HG02973 (cell line): Measurements from ENCODE around the gene VWA5B1.
"Not testable (repeated sequence)": the region's sequence is repeated elsewhere in the genome, so short reads cannot be mapped to it uniquely, and the experiment has no call there.

Experiments
- ATAC-seq: cut with Tn5 transposase; IDR thresholded peaks from one replicate; pipeline ENCODE4 v1.9.1; 2021; ENCODE audit warnings: moderate library complexity; ENCODE audit not compliant: unreplicated experiment

Gene VWA5B1

GRCh38 chr1:20280341-20280740 lies 10.3 kb upstream of the VWA5B1 start:
- no peak for ATAC-seq

DNA sequence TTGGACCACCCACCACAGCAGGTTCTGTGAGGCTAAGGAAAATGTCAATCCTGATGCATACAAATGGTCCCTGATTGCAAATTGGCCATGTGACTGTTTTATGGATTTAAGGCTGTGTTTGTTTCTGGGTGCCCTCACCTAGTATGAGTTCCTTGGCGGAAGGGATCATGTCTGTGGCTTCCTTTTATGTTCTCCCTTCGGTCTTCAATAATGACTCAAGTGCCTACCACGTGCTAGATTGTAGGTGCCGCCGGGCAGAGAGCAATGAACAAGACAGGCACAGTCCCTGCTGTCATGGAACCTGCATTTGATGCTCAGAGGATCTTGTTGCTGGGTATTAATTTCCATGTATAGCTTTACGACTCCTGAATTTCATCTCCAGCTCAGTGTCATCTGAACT lies 9.8 kb upstream of the VWA5B1 start:
- ATAC-seq: no peak

GRCh38 chr1:20281801-20282200 lies 8.9 kb upstream of the VWA5B1 start:
- no peak for ATAC-seq

- ATAC-seq: no peak
Observed at GRCh38 chr1:20282533-20282932, 8.1 kb upstream of the VWA5B1 start.

- ATAC-seq: no peak
Observed at GRCh38 chr1:20284046-20284445, 6.6 kb upstream of the VWA5B1 start.

DNA sequence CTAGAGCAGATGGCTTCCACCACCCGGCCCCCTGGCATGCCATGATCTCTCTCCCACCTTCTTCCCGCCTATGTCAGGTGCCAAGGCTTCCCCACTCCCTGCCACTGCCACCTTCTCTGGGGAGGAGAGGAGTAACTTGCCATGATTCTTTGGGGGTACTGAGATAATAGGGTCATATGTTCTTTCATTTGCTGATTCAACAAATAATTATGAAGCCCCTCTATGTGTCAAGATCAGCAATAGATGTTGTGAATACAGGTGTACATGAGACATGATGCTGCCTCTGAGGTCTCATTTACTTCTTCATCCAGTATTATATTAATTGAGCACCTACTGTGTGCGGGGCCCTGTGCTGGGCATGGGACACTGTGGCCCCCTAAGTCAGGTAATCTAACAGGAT lies 6.0 kb upstream of the VWA5B1 start:
- no peak for ATAC-seq

GRCh38 chr1:20285510-20285909 lies 5.2 kb upstream of the VWA5B1 start:
- no peak for ATAC-seq

DNA sequence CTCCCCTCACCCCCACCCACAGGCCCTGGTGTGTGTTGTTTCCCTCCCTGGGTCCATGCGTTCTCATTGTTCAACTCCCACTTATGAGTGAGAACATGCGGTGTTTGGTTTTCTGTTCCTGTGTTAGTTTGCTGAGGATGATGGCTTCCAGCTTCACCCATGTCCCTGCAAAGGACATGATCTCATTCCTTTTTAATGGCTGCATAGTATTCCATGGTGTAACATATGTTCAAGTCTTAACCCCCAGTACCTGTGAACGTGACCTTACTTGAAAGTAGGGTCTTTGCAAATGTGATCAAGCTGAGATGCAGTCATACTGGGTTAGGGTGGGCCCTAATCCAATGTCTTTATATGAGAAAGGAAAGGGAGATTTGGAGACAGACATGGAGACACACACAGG lies 3.0 kb upstream of the VWA5B1 start:
- ATAC-seq: not testable (repeated sequence)

DNA sequence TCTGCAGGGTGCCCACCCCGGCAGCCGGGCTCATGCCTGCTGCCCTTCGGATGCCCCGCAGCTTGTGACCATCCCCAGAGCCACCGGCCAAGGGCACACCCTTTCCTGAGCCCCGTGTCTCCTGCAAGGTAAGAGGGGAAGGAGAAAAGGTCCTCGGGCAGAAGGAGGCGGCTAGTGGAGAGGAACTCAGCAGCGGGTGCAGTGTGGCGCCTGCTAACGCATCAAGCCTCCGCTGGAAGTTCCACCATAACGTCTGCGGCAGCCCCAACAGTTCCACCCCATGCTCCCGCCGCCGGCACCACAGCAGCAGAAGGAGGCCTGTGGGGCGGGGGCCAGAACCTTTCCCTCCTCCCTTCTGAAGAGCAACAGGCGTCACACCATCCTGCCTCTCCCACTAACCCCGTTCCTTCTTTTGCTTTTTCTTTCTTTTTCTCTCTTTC lies 990 bp downstream of the VWA5B1 start:
- ATAC-seq: no peak

DNA sequence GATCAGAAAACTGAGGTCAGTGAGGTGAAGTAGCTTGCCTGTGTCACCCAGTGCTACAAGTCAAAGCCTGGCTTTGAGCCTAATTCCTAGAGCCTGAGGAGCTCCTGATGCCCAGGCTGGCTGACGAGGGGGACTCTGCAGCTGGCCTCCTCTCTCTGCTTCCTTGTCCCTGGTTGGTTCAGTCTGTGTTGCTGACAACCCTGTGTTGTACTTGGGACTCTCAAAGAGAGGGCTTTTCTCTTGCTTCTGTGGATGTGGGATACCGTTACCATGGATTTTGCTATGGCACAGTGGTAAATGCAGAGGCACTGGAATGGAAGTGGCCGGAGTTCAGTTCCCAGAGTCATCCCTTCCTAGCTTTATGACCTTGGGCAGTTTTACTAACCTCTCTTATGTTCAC lies 8.0 kb downstream of the VWA5B1 start:
- ATAC-seq: no peak

DNA sequence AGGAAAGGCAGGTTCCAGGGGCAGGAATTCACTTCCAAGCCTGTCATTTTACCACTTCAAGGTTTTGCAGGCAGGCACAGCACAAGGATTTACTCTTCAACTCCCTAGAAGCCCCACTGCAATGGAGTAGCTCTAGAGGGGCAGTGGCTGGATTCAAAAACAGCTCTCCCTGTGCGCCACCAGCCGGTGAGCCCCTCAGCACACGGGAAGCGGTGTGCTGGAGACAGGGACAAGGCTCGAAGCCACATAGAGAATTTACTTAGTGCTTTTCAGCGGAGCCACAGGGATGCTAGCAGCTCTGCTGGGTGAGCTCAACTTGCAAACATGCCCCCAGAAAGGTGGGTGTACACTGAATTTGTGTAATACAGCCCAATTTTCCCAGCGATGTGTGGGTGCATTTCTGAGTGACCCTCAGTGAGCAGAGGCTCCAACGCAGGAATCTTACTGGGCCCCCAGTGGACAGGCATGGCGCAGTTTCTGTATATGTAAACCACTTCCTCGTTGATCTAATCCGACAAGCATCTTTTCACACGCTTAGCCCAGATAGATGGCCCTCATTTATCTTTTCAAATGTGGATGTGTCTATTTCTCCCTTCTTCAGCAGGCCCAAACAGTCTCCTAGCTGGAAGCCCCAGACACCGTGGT lies 10.9 kb downstream of the VWA5B1 start:
- ATAC-seq: no peak

GRCh38 chr1:20302108-20302471 lies 11.4 kb downstream of the VWA5B1 start:
- no peak for ATAC-seq

DNA sequence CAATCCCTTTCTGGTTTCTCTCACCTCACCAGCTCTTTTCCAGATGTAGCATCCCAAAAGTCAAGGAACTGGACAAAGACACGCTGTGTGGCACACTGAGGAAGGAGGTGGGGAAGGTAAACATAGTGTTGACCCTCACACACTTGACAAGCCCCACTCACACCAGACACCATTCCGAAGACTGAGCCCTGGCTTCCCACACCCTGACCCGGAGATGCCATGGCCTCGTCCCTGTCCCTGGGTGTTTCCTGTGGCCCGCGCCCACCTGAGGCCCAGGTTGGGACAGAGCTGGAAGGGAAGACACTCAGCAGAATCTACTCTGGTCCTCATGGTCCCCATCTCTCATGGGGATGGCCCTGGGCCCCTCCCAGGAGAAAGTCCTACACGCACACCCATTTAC lies 16.4 kb downstream of the VWA5B1 start:
- no peak for ATAC-seq

GRCh38 chr1:20308569-20308968 lies 17.9 kb downstream of the VWA5B1 start:
- ATAC-seq: no peak

DNA sequence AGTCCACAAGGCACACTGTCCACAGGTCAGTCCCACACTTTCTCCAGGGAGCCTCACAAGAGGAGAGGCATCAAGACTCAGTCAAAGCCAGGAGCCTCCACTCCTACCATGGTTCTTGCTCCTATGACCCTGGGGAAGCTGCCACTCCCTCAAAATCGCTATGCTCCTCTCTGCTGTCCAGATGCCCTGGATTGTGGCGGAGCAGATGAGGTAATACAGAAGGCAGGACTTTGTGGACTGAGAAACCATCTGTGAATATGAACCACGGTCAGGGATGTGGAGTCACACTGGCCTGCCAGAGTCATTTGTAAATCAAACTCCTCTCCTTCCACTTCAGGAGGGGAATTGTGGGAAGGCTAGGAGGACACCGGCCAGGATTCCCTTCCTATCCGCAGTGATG lies 20.6 kb downstream of the VWA5B1 start:
- no peak for ATAC-seq

DNA sequence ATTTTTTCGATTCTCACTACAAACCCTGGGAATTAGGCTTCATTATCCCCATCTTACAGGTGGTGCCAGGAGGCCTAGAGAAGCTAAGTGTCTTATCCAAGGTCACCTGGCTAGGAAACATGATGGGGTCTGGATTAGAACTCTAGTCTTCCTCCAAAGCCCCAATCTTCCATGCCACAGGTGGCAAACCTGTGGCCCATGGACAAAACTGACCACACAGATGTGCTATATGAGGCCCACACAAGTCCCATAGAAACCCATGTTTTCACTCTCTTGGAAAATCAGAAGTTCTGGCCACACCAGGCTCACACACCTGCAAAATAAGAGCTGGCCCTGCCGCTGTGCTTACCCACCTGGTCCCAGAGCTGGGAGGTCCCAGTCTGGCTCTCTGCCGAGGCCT lies 21.6 kb downstream of the VWA5B1 start:
- no peak for ATAC-seq

DNA sequence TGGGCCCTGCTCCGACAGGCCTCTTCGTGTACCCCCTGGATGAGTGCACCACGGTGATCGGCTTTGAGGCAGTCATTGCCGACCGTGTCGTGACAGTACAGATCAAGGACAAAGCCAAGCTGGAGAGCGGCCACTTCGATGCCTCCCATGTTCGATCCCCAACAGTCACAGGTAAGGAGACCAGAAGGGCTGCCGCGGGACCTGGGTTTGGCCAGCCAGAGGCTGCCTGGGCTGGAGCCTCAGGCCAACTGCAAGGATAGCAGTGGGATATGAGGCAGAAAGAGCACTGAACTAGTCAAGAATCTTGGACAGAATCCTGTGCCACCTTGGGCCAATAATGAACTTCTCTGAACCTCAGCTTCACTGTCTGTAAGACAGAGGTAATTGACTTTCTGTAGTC lies 22.1 kb downstream of the VWA5B1 start:
- ATAC-seq: no peak

GRCh38 chr1:20317471-20317870 lies 26.8 kb downstream of the VWA5B1 start:
- no peak for ATAC-seq

DNA sequence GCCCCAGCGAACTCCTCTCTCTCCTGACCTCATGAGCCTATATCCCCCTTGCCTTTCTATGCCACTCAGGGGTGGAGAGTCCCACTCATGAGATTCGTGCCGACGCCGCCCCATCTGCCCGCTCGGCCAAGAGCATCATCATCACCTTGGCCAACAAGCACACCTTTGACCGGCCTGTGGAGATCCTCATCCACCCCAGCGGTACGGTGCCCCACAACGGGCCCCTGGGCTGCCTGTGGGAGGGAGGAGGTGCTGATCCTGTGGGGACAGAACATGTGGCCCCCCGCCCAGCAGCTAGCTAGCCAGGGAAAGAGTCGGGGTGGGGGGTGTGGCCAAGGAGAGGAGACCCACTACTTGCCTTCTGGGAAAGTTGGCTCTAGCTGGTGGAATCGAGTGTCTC lies 27.8 kb downstream of the VWA5B1 start:
- no peak for ATAC-seq

GRCh38 chr1:20318971-20319370 lies 28.3 kb downstream of the VWA5B1 start:
- ATAC-seq: no peak

- no peak for ATAC-seq
Observed at GRCh38 chr1:20319456-20320220, 29.0 kb downstream of the VWA5B1 start.

DNA sequence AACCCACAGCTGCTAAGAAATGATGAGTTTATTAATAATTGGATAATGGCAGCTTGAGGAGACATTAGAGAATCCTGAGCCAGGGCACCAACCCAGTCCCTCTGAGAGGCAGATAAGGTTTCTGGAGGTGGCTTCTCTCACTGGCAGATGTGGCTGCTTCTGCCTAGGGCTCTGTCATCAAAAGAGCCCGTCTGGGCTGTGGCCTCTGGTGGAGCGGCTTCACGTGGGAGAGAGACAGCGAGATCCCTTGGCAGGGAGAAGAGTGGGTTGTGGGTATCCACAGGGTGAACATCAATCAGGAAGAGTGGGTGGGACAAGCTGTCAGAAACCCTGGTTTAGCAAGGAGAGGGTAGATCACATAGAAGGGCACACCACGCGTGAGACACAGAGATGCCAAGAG lies 30.0 kb downstream of the VWA5B1 start:
- no peak for ATAC-seq

DNA sequence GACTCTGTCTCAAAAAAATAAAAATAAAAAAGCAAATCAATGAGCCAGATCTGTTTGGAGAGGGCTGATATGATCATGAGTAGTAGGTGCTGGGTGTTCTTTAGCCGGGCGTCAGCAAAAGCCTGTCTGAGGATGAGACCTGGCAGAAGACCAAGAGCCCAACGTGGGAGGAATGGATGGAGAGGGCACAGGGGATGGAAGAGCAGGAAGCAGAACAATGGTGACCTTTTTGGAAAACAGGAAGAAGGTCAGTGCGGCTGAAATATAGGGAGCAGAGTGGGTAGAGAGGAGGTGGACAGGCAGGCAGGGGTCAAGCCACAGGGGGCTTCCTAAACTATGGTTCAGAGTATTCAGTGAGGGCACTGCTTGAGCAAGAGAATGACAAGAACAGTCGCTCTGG lies 30.9 kb downstream of the VWA5B1 start:
- ATAC-seq: no peak
